Psoas muscle (tissue), 8 donors: ENCODE measurements around the gene ZEB2. TPM values are rescaled to one million over a fixed set of nuclear protein-coding genes. Genes with fewer than 3 reads are reported as not detected.

Experiments used
- ATAC-seq, 4 donors: fragments of 200-7000 bp; cut with Tn5 transposase; one replicate each; pipeline ENCODE4 v1.9.1; 2020; ENCODE audit warnings: moderate library complexity in 3 of 4, mild to moderate bottlenecking in 2 of 4
- DNase-seq, 2 donors: peaks; one replicate each; pipeline ENCODE4 v3.0.0-alpha.2; 2020
- H3K27ac ChIP-seq: fragments of 200-600 bp; one replicate; pipeline ENCODE4 v1.8.0; 2022
- H3K27me3 ChIP-seq, 3 donors: fragments of 200-600 bp in 1 of 3; one replicate each; pipeline versions ENCODE4 v1.6.1 to v1.8.0; 2013 to 2022; ENCODE audit warnings: low read length in 2 of 3, mild to moderate bottlenecking in 2 of 3, moderate library complexity in 1 of 3; ENCODE audit not compliant: insufficient read depth in 3 of 3
- H3K36me3 ChIP-seq, 2 donors: fragments of 200-600 bp in 1 of 2; one replicate each; pipeline versions ENCODE4 v1.6.1 to v1.8.0; 2013 to 2022; ENCODE audit warnings: low read depth in 1 of 2, mild to moderate bottlenecking in 1 of 2, moderate library complexity in 1 of 2; ENCODE audit not compliant: insufficient read depth in 1 of 2
- H3K4me1 ChIP-seq: fragments of 200-600 bp; one replicate; pipeline ENCODE4 v1.8.0; 2022
- H3K4me3 ChIP-seq: fragments of 200-600 bp; one replicate; pipeline ENCODE4 v1.8.0; 2022; ENCODE audit warnings: mild to moderate bottlenecking
- H3K9me3 ChIP-seq: fragments of 200-600 bp; one replicate; pipeline ENCODE4 v1.8.0; 2022
- WGBS, 3 donors: extraction: QIAGEN DNeasy Blood & Tissue Kit; methylation state at CpG; one replicate each; pipeline versions ENCODE4 v1.1.6 to v1.1.7; 2013; 5-methylcytosine and 5-hydroxymethylcytosine counted together
- intact Hi-C, 2 donors: fragments of 100-400 bp; cut with DNase I; formaldehyde crosslinking; loops; one replicate each; pipeline versions ENCODE4 v1.11.0 to v1.14.2; 2022
- polyA plus RNA-seq, 3 donors: library from polyadenylated mRNA; stranded (reverse); fragments of 200-250 nt; gene quantifications; one replicate each; pipeline ENCODE4 v1.2.3, GENCODE V29; 2013
- total RNA-seq, 4 donors: library from RNA; stranded (reverse); fragmentation: NEBNext Ultra II Directional in 2 of 4; extraction: Animal tissue kit (Norgen Biotek cat#: 25700) in 2 of 4; gene quantifications; one replicate each; pipeline versions ENCODE4 v1.2.1 to v1.2.4, GENCODE V29; 2021 to 2023
- TF ChIP-seq, protein P1 (sequence below): fragments of 200-600 bp; IDR thresholded peaks from one replicate; pipeline ENCODE4 v1.8.0; 2022; ENCODE audit warnings: antibody characterized with exemption
- donor health status: healthy with polysubstance abuse.
- donor health status: DM: no; HTN: no; CAD: no; lungs with moderate emphysema.
- donor health status: Bipolar disorder and iron deficiency.
- donor health status: healthy.
- donor health status: DM: yes; HTN: yes; CAD: no.
- donor health status: DM: no; HTN: no; CAD: no.
- donor health status: DM: no; HTN: no; CAD: no.
- donor health status: DM: yes; HTN: yes; CAD: no.

ZEB2 gene
- total and polyA plus RNA-seq, 7 donors: 11.6 to 48.7 (median 23.3) TPM

DNA sequence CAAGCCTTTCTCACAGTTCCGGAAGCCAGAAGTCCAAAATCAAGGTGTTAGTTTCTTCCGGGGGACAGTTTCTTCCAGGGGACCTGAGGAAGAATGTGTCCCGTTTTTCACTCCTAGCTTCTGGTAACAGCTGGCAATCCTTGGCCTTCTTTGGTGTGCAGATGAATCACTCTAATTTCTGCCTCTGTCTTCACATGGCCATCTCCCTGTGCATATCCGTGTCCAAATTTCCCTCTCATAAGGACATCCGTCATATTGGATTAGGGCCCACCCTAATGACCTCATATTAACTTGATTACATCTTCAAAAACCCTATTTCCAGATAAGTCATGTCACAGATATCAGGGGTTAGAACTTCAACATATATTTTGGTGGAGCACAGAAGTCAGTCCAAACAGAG, 141.4 kb downstream of the ZEB2 start:
- no peaks in the 10 kb centered on the region for H3K27me3 ChIP-seq
- TF ChIP-seq, protein P1, sequence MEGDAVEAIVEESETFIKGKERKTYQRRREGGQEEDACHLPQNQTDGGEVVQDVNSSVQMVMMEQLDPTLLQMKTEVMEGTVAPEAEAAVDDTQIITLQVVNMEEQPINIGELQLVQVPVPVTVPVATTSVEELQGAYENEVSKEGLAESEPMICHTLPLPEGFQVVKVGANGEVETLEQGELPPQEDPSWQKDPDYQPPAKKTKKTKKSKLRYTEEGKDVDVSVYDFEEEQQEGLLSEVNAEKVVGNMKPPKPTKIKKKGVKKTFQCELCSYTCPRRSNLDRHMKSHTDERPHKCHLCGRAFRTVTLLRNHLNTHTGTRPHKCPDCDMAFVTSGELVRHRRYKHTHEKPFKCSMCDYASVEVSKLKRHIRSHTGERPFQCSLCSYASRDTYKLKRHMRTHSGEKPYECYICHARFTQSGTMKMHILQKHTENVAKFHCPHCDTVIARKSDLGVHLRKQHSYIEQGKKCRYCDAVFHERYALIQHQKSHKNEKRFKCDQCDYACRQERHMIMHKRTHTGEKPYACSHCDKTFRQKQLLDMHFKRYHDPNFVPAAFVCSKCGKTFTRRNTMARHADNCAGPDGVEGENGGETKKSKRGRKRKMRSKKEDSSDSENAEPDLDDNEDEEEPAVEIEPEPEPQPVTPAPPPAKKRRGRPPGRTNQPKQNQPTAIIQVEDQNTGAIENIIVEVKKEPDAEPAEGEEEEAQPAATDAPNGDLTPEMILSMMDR: no peak
- H3K9me3 ChIP-seq: no peaks in the 10 kb centered on the region
- no peak for DNase-seq
- H3K4me1 ChIP-seq: peaks cover 9% of the 10 kb centered on the region
- H3K4me3 ChIP-seq: no peak overlapping the region
- no peak overlapping the region for H3K27ac ChIP-seq
- intact Hi-C loops: loop anchor here in 1 of 2 donors (5.0 kb wide), 1 partner anchor 46 kb away; a partner anchor contains a TSS
- 58 to 76% (median 65%) methylated on average over 5 of the region's 5 CpGs for WGBS, 3 donors
- H3K36me3 ChIP-seq: no peaks in the 10 kb centered on the region
- ATAC-seq: peak in 2 of 4 donors; percentile 36 to 42

DNA sequence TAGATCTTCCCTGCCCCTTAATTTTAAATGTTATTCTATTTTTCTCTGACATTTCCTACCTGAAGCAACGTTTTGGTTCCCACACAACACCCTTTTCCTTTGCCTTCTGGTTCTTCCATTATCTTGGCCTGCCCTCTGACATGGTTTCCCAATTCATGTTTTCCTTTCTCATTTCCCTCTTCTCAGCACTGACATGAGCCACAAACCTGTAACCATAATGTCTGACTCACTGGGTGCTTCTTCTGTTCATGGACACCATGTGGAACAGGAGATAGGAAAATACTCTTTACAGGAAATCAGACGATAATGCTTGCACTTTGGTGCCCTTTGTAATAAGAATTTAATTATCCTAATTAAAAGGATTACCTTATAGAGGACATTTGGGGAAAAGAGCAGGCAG, 142.0 kb downstream of the ZEB2 start:
- ATAC-seq (no peak), DNase-seq (no peak)
- WGBS, 3 donors: 61 to 81% (median 77%) methylated on average over 2 of the region's 2 CpGs
- TF ChIP-seq, protein P1: no peak
- H3K27me3 ChIP-seq: no peaks in the 10 kb centered on the region
- H3K36me3 ChIP-seq: no peaks in the 10 kb centered on the region
- H3K4me3 ChIP-seq: no peak overlapping the region
- intact Hi-C loops: loop anchor here in 1 of 2 donors (5.0 kb wide), 1 partner anchor 46 kb away; a partner anchor contains a TSS
- no peak overlapping the region for H3K27ac ChIP-seq
- H3K9me3 ChIP-seq: no peaks in the 10 kb centered on the region
- peaks cover 9% of the 10 kb centered on the region for H3K4me1 ChIP-seq

DNA sequence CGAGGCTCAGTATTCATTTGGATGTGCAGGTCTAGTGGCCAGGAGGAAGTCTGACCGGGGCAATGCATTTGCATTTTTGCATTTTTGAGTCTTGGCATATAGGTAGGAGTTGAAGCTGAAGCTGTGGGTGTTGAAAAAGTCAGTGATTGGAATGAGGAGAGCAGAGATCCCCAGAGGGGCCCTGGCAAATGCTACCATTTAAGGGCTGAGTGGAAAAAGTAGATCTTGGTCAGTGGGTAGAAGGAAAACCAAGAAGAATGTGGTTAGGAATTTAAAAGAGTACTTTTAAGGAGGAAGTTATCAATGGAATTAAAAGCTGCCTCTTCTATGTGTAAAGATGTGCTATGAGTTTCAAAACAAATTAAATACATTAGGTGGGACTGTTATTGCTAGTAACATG, 143.0 kb downstream of the ZEB2 start:
- peaks cover 9% of the 10 kb centered on the region for H3K4me1 ChIP-seq
- no peaks in the 10 kb centered on the region for H3K27me3 ChIP-seq
- ATAC-seq: no peak
- no peak overlapping the region for H3K4me3 ChIP-seq
- H3K27ac ChIP-seq: no peak overlapping the region
- WGBS, 3 donors: 95 to 98% (median 97%) methylated on average over 2 of the region's 2 CpGs
- intact Hi-C loops: loop anchor here in 1 of 2 donors (5.0 kb wide), 1 partner anchor 45 kb away; a partner anchor contains a TSS
- DNase-seq: no peak
- TF ChIP-seq, protein P1: no peak
- H3K9me3 ChIP-seq: no peaks in the 10 kb centered on the region
- H3K36me3 ChIP-seq: no peaks in the 10 kb centered on the region

DNA sequence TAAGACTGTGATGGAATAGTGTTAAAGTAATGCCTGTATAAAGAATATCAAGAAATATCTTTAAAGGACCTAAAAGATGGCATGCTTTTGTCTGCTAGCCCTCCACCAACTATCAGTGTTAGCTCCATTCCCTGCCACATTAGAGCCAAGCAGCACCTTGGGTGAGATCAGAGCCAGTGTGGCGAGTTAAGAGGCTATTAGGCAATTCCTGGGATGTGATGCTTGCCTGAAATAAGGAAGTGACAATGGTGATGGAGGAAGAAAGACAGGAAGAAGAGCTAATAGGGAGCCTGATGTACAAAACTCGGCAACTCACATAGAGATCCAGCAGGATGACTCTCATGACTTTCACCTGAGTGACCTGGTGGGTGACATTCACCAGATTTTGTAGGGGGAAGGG, 143.5 kb downstream of the ZEB2 start:
- TF ChIP-seq, protein P1: no peak
- Histone ChIP-seq H3K4me3 (no peak overlapping the region), H3K4me1 (peaks cover 9% of the 10 kb centered on the region), H3K27me3 (no peaks in the 10 kb centered on the region), H3K9me3 (no peaks in the 10 kb centered on the region), H3K27ac (no peak overlapping the region), H3K36me3 (no peaks in the 10 kb centered on the region)
- DNase-seq: no peak
- no peak for ATAC-seq
- intact Hi-C loops: loop anchor here in 1 of 2 donors (5.0 kb wide), 1 partner anchor 44 kb away; a partner anchor contains a TSS
- 89 to 94% (median 92%) methylated on average over 2 of the region's 2 CpGs for WGBS, 3 donors

DNA sequence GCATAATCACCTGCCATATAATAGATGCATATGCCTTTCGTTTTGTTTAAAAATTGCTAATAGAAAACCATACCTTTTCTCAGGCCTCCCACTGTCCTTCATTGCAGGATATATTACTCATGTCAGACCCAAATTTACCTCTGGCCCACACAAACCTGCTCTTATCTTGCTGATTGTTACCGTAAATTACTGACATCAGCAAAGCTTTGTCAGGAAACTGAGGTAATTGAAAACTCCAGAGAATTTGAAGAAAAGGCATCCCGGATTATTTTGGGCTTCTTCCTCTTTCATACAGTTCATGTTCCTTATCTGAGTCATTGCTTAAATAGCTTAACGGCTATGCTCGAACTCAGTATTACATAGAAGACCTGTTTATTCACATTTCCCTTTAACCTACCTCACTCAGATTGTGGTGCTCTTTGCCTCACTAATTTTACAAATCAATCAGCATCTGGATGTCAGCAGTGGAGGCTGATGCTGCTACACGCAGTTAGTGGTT, 145.7 kb downstream of the ZEB2 start:
- H3K36me3 ChIP-seq: no peaks in the 10 kb centered on the region
- ATAC-seq (no peak), DNase-seq (no peak)
- H3K27ac ChIP-seq: no peak overlapping the region
- intact Hi-C loops: no loop called here
- H3K4me3 ChIP-seq: no peak overlapping the region
- H3K27me3 ChIP-seq: no peaks in the 10 kb centered on the region
- TF ChIP-seq, protein P1: no peak
- 57 to 69% (median 66%) methylated on average over 6 of the region's 6 CpGs for WGBS, 3 donors
- H3K4me1 ChIP-seq: no peaks in the 10 kb centered on the region
- H3K9me3 ChIP-seq: no peaks in the 10 kb centered on the region
